HUES6 (cell line): ENCODE measurements around the gene ITPA.

Source experiments
- H3K27ac ChIP-seq: 2 replicates; pipeline ENCODE4 v1.7.0; 2013; ENCODE audit warnings: low read depth, mild to moderate bottlenecking, low read length, inconsistent platforms
- H3K27me3 ChIP-seq: 2 replicates; pipeline ENCODE4 v1.6.1; 2013; ENCODE audit warnings: low read length; ENCODE audit not compliant: control insufficient read depth, insufficient read depth
- H3K36me3 ChIP-seq: 2 replicates; pipeline ENCODE4 v1.6.1; 2013; ENCODE audit warnings: low read length; ENCODE audit not compliant: control insufficient read depth, insufficient read depth
- H3K4me1 ChIP-seq: 2 replicates; pipeline ENCODE4 v1.6.1; 2013; ENCODE audit warnings: low read length; ENCODE audit not compliant: control insufficient read depth, insufficient read depth
- H3K4me3 ChIP-seq: 2 replicates; pipeline ENCODE4 v1.5.1; 2013; ENCODE audit warnings: low read depth, low read length
- H3K9ac ChIP-seq: one replicate; pipeline ENCODE4 v1.6.1; 2013; ENCODE audit warnings: mild to moderate bottlenecking, low read length
- H3K9me3 ChIP-seq: 2 replicates; pipeline ENCODE4 v1.6.1; 2013; ENCODE audit warnings: low read depth, low read length; ENCODE audit not compliant: control insufficient read depth, insufficient read depth

ITPA gene

GRCh38 chr20:3209257-3209945 lies at the start of gene ITPA:
ITPA (plus strand) TSS chr20:3209498; CDS start chr20:3209552, 54 bp downstream.
- H3K36me3 ChIP-seq, result peaks cover 18% of the 10 kb centered on the region
- no peaks in the 10 kb centered on the region for H3K27me3 ChIP-seq
- peaks cover 4% of the 10 kb centered on the region; the same call in 1 of the 2 replicates for H3K4me1 ChIP-seq
- H3K27ac ChIP-seq, result peak within 1 kb of the TSS; percentile 69; the same call in 1 of the 2 replicates
- peak within 1 kb of the TSS; percentile 82 for H3K4me3 ChIP-seq
- H3K9ac ChIP-seq, result peak within 1 kb of the TSS; percentile 93
- H3K9me3 ChIP-seq, result no peaks in the 10 kb centered on the region

- Histone ChIP-seq H3K27me3 (no peaks in the 10 kb centered on the region), H3K27ac (no peak overlapping the region), H3K36me3 (peaks cover 10% of the 10 kb centered on the region; the same call in 1 of the 2 replicates), H3K4me1 (no peaks in the 10 kb centered on the region), H3K4me3 (peak overlapping the region; percentile 91), H3K9ac (no peak overlapping the region), H3K9me3 (no peaks in the 10 kb centered on the region)
These were observed 48.9 kb upstream of the ITPA start for GRCh38 chr20:3160418-3160817.

GRCh38 chr20:3161316-3162079 lies 47.8 kb upstream of the ITPA start:
- H3K36me3 ChIP-seq, result peaks cover 4% of the 10 kb centered on the region; the same call in 1 of the 2 replicates
- H3K4me3 ChIP-seq, result no peak overlapping the region
- H3K9ac ChIP-seq, result no peak overlapping the region
- H3K4me1 ChIP-seq, result no peaks in the 10 kb centered on the region
- no peaks in the 10 kb centered on the region for H3K9me3 ChIP-seq
- H3K27me3 ChIP-seq, result no peaks in the 10 kb centered on the region
- H3K27ac ChIP-seq, result no peak overlapping the region

GRCh38 chr20:3162080-3162611 lies 47.2 kb upstream of the ITPA start:
- peaks cover 3% of the 10 kb centered on the region; the same call in 1 of the 2 replicates for H3K36me3 ChIP-seq
- H3K27me3 ChIP-seq, result no peaks in the 10 kb centered on the region
- no peak overlapping the region for H3K4me3 ChIP-seq
- no peak overlapping the region for H3K27ac ChIP-seq
- H3K9ac ChIP-seq, result no peak overlapping the region
- H3K9me3 ChIP-seq, result no peaks in the 10 kb centered on the region
- H3K4me1 ChIP-seq, result no peaks in the 10 kb centered on the region

GRCh38 chr20:3163099-3164042 lies 45.9 kb upstream of the ITPA start:
- Histone ChIP-seq H3K27ac (no peak overlapping the region), H3K9ac (no peak overlapping the region)

GRCh38 chr20:3164043-3164762 lies 45.1 kb upstream of the ITPA start:
- Histone ChIP-seq H3K27me3 (peaks cover 18% of the 10 kb centered on the region), H3K9me3 (no peaks in the 10 kb centered on the region), H3K4me1 (peaks cover 10% of the 10 kb centered on the region), H3K9ac (no peak overlapping the region), H3K27ac (no peak overlapping the region), H3K4me3 (no peak overlapping the region), H3K36me3 (peaks cover 3% of the 10 kb centered on the region; the same call in 1 of the 2 replicates)

More at GRCh38 chr20:3163099-3164042, 45.9 kb upstream of the ITPA start:
- peaks cover 3% of the 10 kb centered on the region; the same call in 1 of the 2 replicates for H3K36me3 ChIP-seq
- no peaks in the 10 kb centered on the region for H3K9me3 ChIP-seq
- peaks cover 10% of the 10 kb centered on the region for H3K27me3 ChIP-seq
- H3K4me3 ChIP-seq, result no peak overlapping the region
- peaks cover 2% of the 10 kb centered on the region for H3K4me1 ChIP-seq

GRCh38 chr20:3164763-3165410 lies 44.4 kb upstream of the ITPA start:
- no peak overlapping the region for H3K9ac ChIP-seq
- peaks cover 3% of the 10 kb centered on the region; the same call in 1 of the 2 replicates for H3K36me3 ChIP-seq
- H3K27ac ChIP-seq, result no peak overlapping the region
- H3K27me3 ChIP-seq, result peaks cover 19% of the 10 kb centered on the region
- no peak overlapping the region for H3K4me3 ChIP-seq
- H3K9me3 ChIP-seq, result no peaks in the 10 kb centered on the region
- peaks cover 10% of the 10 kb centered on the region for H3K4me1 ChIP-seq

GRCh38 chr20:3165473-3166337 lies 43.6 kb upstream of the ITPA start:
- peaks cover 10% of the 10 kb centered on the region for H3K4me1 ChIP-seq

GRCh38 chr20:3166338-3166912 lies 42.9 kb upstream of the ITPA start:
- Histone ChIP-seq H3K4me3 (no peak overlapping the region), H3K4me1 (peaks cover 13% of the 10 kb centered on the region), H3K36me3 (peaks cover 3% of the 10 kb centered on the region; the same call in 1 of the 2 replicates), H3K27me3 (peaks cover 19% of the 10 kb centered on the region), H3K27ac (no peak overlapping the region), H3K9ac (no peak overlapping the region), H3K9me3 (no peaks in the 10 kb centered on the region)

More at GRCh38 chr20:3165473-3166337, 43.6 kb upstream of the ITPA start:
- Histone ChIP-seq H3K27ac (no peak overlapping the region), H3K36me3 (peaks cover 3% of the 10 kb centered on the region; the same call in 1 of the 2 replicates), H3K9ac (no peak overlapping the region), H3K4me3 (no peak overlapping the region), H3K9me3 (no peaks in the 10 kb centered on the region), H3K27me3 (peaks cover 19% of the 10 kb centered on the region)
